GM13977 (cell line): Measurements from ENCODE around the gene MRPS23.

ENCODE experiments used
- DNase-seq: peaks from one replicate; pipeline ENCODE4 v3.0.0; 2012; ENCODE audit warnings: low spot score
- CTCF ChIP-seq: IDR thresholded peaks from 2 replicates; pipeline ENCODE4 v1.5.1; 2012; ENCODE audit warnings: mild to moderate bottlenecking, control low read depth; ENCODE audit not compliant: insufficient read depth; ENCODE audit errors: extremely low read depth, missing control alignments
- in situ Hi-C: fragments of 300-500 bp; cut with MboI; formaldehyde crosslinking; loops from one replicate; pipeline ENCODE4 v1.12.0; 2022; ENCODE audit warnings: low sequenced_read_pairs, low pct_unique_long_range_greater_than_20kb, mixed read lengths, inconsistent platforms; ENCODE audit not compliant: unreplicated experiment

MRPS23 gene

GRCh38 chr17:57888311-57889216 is 38.7 kb upstream of the MRPS23 start:
- DNase-seq: no peak
- in situ Hi-C loops: no loop called here
- no peak for TF ChIP-seq CTCF

- DNase-seq: no peak
- no peak for TF ChIP-seq CTCF
- in situ Hi-C loops: no loop called here
Observed at GRCh38 chr17:57887161-57887560, 37.3 kb upstream of the MRPS23 start.

GRCh38 chr17:57886020-57886419 is 36.2 kb upstream of the MRPS23 start:
- no peak for DNase-seq
- in situ Hi-C loops: no loop called here
- TF ChIP-seq CTCF: no peak

GRCh38 chr17:57885148-57885915 is 35.5 kb upstream of the MRPS23 start:
- TF ChIP-seq CTCF: no peak
- no peak for DNase-seq
- in situ Hi-C loops: no loop called here

GRCh38 chr17:57881783-57882351 is 32.0 kb upstream of the MRPS23 start:
- DNase-seq: no peak
- TF ChIP-seq CTCF: no peak
- in situ Hi-C loops: no loop called here

GRCh38 chr17:57881143-57881542 is 31.3 kb upstream of the MRPS23 start:
- TF ChIP-seq CTCF: no peak

More at GRCh38 chr17:57881143-57881542, 31.3 kb upstream of the MRPS23 start:
- in situ Hi-C loops: no loop called here
- DNase-seq: no peak
